ENCODE results near the gene LRRC25. TPM values are rescaled to one million over a fixed set of nuclear protein-coding genes. Genes with fewer than 3 reads are reported as not detected.

LRRC25 gene
- total RNA-seq, 1 experiment from 2014 or later, result 0.12 TPM

DNA sequence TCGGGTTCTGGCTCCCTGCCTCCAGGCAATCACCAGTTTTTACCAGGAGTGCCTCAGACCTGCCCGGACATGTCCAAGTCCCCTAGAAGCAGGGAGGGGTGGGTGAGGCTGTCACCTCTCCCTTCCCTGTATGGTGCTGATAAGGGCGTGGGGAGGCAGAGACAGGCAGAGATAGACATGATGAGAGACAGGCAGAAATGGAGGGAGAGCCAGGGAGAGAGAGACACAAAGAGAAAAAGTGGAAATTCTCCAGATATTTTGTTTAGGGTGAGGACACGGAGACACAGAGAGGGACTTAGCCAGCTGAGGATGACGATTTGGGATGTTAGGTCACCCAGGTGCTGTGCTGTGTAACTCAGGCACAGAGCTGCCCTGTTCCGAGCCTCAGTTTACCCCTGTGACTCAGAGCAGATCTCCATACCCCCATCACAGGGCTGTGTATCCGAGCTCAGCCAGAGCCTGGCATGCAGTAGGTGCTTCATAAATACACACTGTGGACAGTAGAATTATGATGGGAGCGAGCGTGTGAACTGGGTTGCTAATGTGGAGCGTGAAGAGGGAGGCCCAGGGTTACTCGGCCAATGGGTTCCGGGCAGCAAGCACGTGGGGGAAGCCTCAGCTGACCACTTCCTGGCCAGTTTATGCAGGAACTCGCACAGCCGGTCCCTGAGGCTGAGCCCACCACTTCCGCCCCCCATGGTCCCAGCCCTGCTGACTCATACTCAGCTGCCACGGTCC is 23.4 kb downstream of the LRRC25 start (continued):
- TF ChIP-seq ZNF274 (IDR thresholded peaks at IDR 0.05; ENCODE audit: low read depth, low read length) (no peak), ELF1 (IDR thresholded peaks at IDR 0.05; ENCODE audit: borderline replicate concordance, low read depth) (no peak; the same call in 1 of the 2 replicates)

DNA sequence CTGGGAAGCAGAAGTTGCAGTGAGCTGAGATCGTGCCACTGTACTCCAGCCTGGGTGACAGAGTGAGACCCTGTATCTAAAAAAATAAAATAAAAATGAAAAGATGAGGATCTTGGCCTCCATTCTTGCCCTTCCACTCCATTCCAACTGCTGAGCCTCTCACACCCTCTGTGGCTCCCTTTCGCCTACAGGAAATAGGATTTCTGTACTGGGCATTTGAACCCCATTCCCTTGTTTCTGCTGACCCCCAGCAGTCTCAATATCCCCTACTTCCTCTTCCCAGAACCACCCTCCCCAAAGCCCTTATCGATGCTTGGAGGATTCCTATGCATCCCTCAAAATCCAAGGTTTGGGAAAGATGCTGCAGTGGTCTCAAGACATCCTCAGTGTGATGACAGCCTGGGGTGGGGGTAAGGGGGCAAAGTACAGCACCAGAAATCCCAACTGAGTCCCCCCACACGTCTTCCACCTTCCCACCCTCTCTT is 24.0 kb downstream of the LRRC25 start:
- Histone ChIP-seq H3K4me3 (replicated peaks in 1 of 2; ENCODE audit: low read depth in 1 of 2, low read length in 2 of 2) (peak overlapping the region in 1 of 2 experiments; percentile 23; a peak in 2 of 4 replicates), H2AFZ (ENCODE audit: low read depth, low read length, poor library complexity, severe bottlenecking) (no peak overlapping the region), H3K27ac (ENCODE audit: low read depth, low read length) (peak overlapping the region; percentile 92), H3K9ac (ENCODE audit: low read length) (peak overlapping the region; percentile 63), H3K4me1 (ENCODE audit: control insufficient read depth in 1 of 2, insufficient read depth in 2 of 2, low read length in 2 of 2) (peaks cover 55 to 63% of the 10 kb centered on the region in 2 experiments), H3K36me3 (ENCODE audit: control insufficient read depth in 1 of 2, insufficient read depth in 2 of 2, low read length in 2 of 2) (no peaks in the 10 kb centered on the region), H3K79me2 (ENCODE audit: insufficient read depth, low read length) (no peaks in the 10 kb centered on the region), H3K9me2 (ENCODE audit: insufficient read depth) (no peaks in the 10 kb centered on the region), H3K9me3 (ENCODE audit: control insufficient read depth in 1 of 2, insufficient read depth in 1 of 2, low read depth in 1 of 2, low read length in 2 of 2) (no peaks in the 10 kb centered on the region), H3K4me2 (ENCODE audit: low read length) (peak overlapping the region; percentile 68), H4K20me1 (ENCODE audit: insufficient read depth) (no peaks in the 10 kb centered on the region), H3K27me3 (ENCODE audit: insufficient read depth, low read length) (no peaks in the 10 kb centered on the region)
- RAD21 ChIA-PET (ENCODE audit: low non-redundant PET in 1 of 2, low total read pairs in 2 of 2, uncharacterized antibody in 2 of 2, unreplicated experiment in 2 of 2), result no interaction called here
- TF ChIP-seq ELF1 (IDR thresholded peaks at IDR 0.05; ENCODE audit: borderline replicate concordance, low read depth), result no peak
- TF ChIP-seq CEBPB (IDR thresholded peaks at IDR 0.05; ENCODE audit: low read depth), result no peak
- no peak for TF ChIP-seq EZH2 (IDR thresholded peaks at IDR 0.05)
- TF ChIP-seq, protein P1, sequence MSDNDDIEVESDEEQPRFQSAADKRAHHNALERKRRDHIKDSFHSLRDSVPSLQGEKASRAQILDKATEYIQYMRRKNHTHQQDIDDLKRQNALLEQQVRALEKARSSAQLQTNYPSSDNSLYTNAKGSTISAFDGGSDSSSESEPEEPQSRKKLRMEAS (IDR thresholded peaks at IDR 0.05), result no peak
- no peak for TF ChIP-seq ZNF274 (IDR thresholded peaks at IDR 0.05; ENCODE audit: low read depth, low read length)
- no peak for TF ChIP-seq POLR2AphosphoS5 (IDR thresholded peaks at IDR 0.05; ENCODE audit: low read depth, low read length)
- no TSS peak for BruUV-seq (replicated peaks)
- CTCF ChIA-PET, result no interaction called here
- POLR2A ChIA-PET, result interaction anchor here (0.7 to 4.3 kb wide), 5 partner anchors 8 to 92 kb away, joined by 3 to 32 read pairs (median 4); partner anchors contain the start of genes GDF15 and JUND
- ATAC-seq, result no peak
- DNase-seq (ENCODE audit: low read depth, low spot score), result no peak
- intact Hi-C loops (cut with micrococcal nuclease), result no loop called here
